HG02973 (cell line): ENCODE results near the gene GRIA3.

Source experiments
- ATAC-seq: cut with Tn5 transposase; IDR thresholded peaks from one replicate; pipeline ENCODE4 v1.9.1; 2021; ENCODE audit warnings: moderate library complexity; ENCODE audit not compliant: unreplicated experiment

GRIA3 gene

DNA sequence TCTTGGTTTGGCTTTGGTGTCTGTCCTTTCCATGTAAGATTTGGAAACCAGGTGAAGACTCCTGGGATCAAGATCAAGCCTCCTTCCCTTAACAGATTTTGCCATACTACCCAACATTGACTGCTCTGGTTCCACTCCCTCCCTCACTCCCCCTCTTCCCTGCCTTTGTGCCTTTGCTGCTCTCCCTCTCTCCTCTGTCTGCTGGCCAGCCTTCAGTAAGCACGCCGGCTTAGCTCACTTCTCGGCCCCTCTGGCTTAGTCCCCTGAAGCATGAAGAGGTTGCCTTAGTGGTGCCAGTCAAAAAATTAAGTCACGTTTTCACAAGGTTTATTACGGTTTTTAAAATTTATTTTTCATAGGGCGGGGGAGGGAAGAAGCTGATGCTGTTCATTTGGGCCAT, 6.0 kb downstream of the GRIA3 start:
- no peak for ATAC-seq

DNA sequence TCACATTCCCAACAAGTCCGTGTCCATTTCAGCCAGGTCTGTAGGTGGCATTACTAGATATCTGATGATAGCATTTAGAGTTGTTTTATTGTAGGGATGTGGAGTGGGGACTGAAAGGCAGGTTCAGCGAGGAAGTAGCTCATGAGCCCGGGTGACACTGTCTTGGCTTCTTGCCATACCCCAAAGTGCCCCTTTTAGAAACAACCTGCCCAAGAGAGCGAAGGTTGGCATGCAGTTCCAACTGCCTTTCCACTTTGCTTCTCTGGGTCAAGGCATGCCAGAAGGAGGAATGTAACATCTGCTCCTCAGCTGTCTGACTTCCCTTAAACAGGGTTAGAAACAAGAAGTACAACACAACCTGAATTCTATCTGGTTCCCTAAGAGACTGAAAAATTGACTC, 9.0 kb downstream of the GRIA3 start:
- ATAC-seq: no peak

DNA sequence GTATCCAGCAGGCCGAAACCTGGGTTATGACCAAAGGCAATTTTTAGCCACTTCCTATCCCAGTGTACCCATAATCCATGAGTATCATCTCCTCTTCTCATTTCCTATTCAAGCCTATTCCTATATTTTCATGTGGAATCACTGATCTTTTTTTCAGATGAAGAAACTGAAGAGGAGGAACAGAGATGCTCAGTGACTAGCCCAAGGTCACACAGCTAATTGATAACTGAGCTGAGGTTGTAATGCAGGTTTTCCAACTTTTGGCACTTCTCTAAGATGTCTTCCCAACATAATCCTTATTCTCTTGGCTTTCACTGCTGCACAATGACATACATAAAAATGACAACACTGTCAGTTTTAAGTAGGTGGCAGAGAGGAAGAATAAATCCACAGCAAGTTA, 15.3 kb downstream of the GRIA3 start:
- no peak for ATAC-seq

DNA sequence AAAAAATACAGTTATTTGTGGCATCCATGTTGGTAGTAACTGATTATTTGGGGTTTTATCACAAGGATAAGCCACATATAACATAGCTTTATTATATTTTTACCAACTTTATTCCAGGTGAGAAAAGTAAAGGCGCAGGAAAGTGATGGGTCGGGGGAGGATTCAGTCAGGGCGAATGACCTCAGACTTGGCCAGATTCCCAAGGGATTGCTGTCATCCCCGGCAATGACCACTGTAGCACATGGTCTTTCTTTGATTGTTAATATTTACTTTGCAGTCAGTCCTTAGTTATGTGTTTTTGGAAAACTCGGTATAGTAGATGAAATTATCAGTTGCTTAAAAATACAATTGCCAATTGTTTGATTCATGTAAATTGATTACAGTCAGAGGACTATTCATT, 17.6 kb downstream of the GRIA3 start:
- no peak for ATAC-seq

DNA sequence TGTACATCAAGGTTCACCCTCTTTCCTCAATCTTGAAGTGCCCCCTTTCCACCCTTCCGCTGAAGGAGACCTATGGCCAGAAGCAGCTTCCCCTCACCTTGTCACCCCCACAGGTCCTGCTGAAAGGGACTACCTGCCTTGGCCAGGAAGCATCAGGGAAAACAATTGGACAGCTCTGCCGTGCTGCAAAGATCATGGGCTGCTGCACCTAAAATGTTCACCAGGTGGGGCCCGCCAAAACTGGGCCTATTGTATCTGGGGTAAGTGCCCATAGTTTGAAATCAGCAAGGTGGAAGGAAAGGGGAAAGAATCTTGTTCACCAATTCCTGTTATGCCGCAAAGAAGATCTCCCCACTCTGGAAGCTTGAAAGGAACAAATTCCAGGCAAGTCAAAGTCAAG, 18.4 kb downstream of the GRIA3 start:
- no peak for ATAC-seq

DNA sequence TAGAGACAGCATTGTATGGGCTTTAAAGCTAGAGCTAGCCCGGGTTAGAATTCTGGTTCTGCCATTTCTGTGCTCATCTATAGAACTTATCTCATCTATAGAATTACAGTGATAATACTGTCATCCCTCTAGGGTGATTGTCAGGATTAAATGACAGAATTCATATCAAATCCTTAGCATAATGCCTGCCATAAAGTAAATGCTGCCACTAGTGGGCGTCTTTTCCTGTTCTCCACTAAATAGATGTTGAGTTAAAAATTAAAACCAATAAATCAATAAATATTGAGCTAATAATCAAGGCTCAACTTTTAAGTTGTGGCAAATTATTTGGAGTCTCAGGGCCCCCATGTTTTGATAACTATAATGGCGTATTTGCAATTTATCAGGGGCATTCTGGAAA, 19.7 kb downstream of the GRIA3 start:
- ATAC-seq: no peak

DNA sequence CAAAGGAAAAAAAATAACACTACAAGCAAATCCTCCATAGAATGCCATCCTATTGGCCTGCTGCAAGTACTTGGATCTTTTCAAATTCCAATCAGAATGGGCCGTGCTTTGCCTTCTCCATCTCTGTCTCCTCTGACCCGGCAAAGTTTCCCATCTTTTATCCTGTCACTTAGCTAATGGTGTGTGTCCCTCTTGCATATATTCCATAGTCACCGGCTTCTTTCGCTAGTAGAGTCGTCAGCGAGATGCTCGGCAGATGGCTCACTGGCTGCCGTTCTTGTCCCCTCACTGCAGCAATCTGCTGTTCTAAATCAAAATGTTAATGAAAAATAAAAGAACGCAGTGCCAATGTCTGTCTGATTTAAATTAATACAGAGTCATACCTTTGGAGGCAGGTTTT, 22.1 kb downstream of the GRIA3 start:
- ATAC-seq: no peak

DNA sequence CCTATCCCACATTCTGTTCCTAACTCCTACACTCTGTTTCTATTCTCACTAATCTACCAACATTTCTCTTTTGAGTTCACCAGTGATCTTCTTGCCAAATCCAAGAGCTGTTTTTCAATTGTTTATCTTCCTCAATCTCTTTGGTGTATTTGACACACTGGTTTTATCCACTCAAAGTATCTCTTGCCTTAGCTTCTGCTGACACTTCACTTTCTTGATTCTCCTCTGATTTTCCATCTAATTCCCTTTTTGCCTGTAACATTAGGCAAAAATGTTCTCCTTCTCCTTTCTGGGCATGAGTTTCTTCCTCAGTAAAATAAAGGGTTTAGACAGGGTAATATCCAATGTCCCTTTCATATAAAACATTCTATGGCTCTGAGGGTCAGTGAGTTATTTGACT, 26.2 kb downstream of the GRIA3 start:
- no peak for ATAC-seq

DNA sequence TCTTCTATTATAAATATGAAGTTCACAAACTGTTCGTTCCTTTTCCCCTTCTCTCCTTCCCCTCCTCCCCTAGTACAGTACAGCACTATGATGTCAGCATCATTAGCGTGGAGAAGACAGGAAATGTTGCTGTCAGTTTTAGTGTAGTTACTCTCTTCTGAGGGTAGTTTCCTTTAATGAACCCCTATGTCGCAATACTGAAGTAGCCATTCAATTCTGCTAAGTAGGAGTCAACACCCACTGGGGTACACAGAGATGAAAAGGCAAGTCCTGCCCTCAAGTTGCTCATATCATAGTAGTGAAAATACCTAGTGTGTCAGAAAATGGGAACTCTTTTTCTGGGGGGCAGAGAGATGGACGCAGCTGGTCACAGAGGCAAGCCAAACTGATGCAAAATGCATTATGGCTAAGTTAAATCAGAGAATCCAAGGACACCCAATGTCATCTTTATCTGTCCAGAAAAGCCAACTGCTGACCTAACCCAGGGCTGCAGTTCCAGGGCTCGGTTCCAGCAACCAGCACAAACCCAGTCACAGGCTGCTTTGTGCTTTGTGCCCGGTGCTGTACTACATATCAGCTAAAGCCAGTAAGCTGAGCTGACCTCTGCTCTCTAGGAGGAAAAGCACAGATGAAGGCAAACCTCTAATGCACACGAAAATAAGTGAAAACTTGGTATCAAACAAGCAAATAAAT, 31.5 kb downstream of the GRIA3 start:
- no peak for ATAC-seq

DNA sequence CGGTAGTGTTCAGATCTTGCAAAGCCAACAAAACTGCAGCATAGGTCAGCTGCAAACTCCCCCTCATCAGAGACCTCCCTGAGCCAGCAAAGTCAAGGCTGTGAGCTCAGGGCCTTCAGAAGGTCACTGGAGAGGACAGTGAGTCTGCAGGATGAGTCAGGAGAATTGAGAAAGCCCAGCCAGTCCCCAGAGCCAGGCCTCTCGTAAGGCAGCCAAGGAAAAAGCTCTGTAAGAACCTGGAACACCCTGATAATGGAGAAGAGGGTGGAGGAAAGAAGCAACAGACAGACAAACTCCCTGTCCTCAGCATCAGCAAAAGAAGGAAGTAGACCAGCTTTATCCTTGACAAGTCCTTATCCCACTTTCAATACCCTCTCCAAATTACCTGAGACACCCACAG, 33.0 kb downstream of the GRIA3 start:
- no peak for ATAC-seq

DNA sequence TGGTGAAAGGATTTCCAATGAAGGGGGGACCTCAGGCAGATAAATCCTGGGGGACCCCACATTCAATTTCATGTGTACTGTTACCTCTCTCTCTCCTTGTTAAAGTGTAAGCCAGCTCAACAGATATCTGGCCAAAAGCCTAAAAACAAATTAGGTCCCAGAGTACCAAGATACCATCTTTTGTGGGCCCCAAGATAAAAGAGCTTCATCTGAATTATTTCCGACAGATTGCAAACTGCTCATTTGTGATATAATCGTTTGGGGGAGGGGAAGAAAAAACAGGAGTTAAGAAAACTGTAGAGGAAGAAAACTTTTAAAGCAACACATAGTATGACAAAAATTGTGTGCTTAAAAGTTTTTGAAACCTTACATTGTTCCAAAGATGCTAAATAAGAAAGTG, 33.6 kb downstream of the GRIA3 start:
- no peak for ATAC-seq

DNA sequence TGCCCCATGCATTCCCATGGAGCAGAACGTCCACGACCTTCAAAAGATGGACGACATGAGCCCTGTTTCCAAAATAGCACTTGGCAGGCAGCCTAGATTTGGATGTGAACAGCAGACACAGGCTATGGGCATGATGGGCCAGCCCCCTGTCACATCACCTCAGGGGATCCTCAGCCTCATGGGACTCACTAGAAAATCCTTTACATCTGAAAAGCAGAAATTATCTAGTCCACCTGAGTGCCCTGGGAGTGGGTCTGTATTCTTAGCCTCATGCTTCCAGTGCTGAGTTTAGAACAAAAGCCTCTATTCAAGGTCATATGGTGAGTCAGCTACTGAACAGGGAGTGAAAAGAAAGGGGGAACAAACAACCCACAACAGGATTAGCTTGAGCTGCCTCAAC, 35.8 kb downstream of the GRIA3 start:
- ATAC-seq: no peak

DNA sequence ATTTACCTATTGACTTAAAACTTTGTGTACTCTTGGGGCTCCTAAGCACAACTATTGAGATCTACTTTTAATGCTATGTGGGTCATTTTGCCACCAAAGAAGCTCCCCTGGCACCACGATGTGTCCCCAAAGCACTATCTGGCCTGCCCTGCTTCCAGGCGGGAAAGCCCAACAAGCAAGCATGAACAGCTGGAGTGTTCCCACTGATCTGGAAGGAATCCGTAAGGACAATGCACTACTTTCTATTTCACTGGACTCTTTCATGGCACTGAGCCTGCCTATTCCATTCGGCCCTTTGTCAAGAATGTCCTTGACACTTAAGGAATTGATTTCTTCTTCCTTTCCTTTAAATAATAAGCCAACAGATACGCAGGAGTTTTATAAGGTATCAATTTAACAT, 38.8 kb downstream of the GRIA3 start:
- ATAC-seq: no peak

DNA sequence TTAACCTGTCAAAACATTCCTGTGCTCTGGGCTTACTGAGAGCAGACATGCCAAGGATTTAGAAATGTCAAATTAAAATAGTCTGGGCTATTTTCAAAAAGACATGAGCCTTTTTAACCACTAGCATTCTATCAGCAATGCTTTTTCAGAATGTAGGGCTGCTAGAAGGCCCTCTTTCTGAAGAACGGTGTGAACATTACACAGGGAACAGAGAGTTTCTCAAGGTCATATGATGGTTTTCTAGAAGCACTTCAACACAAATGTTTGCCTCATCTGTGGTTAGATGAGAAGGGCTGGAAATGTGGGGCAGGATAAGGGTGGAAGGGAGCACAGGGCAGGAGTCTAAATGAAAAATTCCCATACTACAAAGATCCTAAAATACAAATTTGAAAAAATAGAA, 39.3 kb downstream of the GRIA3 start:
- ATAC-seq: no peak

DNA sequence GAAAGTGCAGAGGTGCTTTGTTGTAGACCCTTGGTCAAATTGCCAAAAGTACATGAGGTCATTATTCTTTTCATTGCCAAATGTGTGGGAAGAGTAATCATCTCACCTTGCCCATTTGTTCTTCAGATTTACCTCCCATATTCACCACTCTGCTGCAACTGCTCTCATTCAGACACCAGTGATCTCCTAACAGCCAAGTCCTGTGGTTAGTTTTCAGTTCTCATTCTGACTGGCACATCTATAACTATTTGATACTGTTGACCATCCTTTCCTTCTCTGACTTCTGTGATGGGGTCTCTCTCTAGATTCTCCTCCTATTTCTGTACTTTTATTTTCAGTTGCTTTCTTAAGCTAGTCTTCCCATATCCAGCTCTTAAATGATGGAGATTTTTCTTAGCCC, 39.8 kb downstream of the GRIA3 start:
- peak; percentile 81 for ATAC-seq

DNA sequence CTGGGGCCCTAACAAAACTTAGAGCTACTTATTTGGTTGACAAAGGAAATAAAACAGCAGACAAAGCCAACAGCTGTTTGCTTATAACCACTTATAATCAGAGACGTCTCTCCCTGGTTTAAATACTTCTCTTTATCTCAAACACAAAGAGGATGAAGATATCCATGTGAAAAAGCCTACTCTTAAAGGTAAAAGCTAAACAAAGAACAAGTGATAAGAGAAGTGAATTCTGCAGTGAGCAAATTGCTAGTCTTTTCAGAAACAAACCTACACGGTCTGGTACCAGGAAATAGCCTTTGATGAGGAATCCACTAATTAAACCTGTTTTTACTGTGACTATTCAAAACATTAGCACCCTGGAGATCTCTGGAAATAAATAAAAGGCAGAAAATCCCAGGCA, 46.7 kb downstream of the GRIA3 start:
- no peak for ATAC-seq

DNA sequence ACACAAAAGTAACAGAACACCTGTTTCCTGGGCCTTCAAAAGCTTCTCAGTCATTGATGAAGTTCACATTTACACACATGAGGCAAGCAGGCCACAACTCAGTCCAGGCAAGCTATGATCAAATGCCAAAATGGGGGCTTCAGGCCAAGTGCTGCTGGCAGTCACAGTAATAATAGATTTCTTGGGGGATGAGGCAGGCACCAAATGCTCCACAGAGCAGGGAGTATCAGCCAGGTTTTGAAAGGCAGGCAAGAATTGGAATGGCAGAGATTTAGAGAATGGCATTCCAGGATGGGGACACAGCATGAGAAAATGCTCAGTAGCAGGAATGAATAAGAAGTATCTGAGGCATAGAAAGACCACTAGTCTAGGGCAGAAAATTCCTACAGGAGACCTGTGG, 52.8 kb downstream of the GRIA3 start:
- ATAC-seq: no peak

DNA sequence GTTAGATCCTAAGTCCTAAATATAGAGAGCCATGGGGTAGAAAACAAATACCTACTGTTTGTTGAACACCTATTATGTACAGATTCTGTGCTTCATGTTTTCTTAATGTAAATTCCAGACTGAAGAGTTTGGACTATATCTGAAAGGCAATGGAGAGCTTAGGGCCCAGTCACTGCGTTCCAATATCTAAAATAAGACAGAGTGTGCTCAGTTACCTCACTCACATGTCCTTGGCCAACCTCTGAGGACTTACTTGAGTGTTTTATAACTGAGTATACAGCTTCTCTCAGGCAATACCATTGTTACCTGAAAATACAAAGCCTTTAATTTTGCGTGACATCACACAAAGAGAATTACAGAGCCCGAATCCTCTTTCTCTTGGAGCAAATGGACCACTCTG, 53.2 kb downstream of the GRIA3 start:
- ATAC-seq: no peak

DNA sequence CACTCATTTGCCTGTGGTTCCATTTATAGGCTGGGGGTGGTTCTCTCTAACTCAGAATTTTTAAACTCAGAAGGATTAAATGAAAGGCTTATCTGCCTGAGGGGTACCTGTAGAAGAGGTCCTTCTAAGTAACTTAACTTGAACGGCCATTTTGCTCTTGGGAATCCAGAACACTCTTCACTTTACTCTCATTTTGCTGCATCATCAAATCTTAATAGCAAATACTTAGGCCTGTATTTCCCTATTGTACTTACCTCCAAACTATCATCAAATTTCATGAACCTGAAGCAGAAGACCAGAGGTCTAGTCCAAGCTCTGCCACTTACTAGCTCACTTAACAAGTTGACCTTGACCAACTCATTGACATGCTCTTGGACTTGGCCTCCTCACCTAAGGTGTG, 70.4 kb downstream of the GRIA3 start:
- ATAC-seq: no peak

DNA sequence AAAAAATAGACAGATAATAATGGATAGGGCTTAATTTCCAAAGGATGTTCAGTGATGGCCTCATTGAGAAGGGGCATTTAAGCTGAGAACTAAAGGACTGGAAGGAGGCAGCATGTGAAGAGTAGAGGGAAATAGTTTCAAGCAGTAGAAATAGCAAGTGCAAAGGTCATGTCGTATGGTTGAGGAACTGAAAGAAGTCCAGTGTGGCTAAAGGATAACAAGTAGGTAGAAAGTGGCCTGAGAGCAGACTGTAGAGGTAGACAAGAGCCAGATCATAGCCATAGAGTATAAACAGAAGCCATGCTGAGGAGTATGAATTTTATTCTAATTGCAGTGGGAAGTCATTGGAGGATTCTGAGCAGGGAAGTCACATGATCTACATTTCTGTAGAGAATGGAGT, 72.3 kb downstream of the GRIA3 start:
- no peak for ATAC-seq

DNA sequence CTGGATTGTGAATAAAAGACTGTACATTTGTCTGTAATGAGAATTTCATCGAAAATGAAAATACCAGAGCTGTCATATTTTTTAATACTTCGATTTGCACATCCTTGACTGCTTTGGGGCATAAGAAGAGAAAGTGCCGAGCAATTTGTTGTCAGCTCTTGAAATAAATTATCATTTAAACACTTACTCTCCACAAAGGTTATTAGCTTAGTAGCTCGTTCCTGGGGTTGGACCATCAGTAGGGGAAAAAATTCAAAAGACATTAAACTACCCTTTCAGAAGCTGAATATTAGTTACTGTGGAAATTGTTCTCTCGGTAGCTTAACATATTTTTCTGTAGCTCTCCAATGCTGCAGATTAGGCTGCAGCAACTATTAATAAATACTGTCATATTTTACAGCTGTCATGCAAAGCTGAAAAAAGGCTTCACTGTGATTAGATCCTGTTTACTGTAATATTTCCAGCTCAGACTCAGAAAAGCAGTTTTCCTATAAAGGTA, 76.9 kb downstream of the GRIA3 start:
- no peak for ATAC-seq

DNA sequence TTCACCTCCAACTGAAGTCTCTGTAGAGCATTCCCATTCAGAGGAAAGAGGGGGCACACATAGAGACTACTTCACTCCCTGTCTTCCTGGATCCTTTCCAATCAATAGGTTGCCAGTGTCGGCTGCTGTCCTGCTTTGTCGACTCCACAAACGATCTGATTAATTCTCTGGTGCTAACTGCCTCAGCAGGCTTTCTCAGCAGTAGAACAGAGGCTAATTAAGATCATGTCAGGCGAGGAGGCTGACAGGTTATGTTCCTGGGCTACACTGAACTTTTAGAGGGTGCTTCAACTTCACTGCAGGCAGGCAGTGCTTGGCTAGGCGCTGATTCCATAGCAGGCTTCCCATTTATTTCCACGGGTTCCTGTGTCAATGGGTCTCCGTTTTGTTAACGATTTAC, 79.2 kb downstream of the GRIA3 start:
- ATAC-seq: no peak

DNA sequence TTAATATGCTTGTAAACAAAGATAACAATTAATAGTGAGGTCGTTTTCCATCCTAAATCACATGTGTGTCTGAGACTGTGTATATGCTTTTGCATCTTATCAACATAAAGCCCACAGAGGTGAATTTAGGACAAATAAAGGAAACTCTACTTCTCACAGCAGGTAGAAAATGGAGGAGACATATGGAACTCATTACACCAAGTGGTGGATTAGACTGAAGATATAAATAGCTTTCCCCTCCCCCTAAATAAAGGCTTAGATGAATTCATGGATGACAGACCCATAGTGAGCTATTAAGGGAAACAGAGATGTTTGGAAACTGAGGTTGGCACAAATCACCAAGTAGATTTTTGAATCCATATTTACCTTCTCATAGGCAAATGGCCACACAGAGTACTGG, 79.7 kb downstream of the GRIA3 start:
- no peak for ATAC-seq
